ENCODE measurements around the gene TP73. TPM values are rescaled to one million over a fixed set of nuclear protein-coding genes. Genes with fewer than 3 reads are reported as not detected.

Gene TP73
- total and polyA plus RNA-seq, 7 donors = under 0.01 to 0.13 (median 0.01) TPM; not detected in 4

GRCh38 chr1:3679098-3679555 is 26.8 kb downstream of the TP73 start:
- ATAC-seq = no peak
- Histone ChIP-seq H3K27ac (no peak overlapping the region), H3K4me3 (no peak overlapping the region), H3K4me1 (no peaks in the 10 kb centered on the region), H3K9me3 (no peaks in the 10 kb centered on the region), H3K27me3 (ENCODE audit: insufficient read depth in 3 of 3, low read length in 2 of 3) (peaks cover 0 to 5% (median 2%) of the 10 kb centered on the region in 3 donors), H3K36me3 (ENCODE audit: insufficient read depth in 1 of 2, low read depth in 1 of 2) (no peaks in the 10 kb centered on the region)
- peak in 1 of 2 donors; percentile 8 for DNase-seq
- intact Hi-C loops (cut with DNase I) = no loop called here
- TF ChIP-seq CTCF (IDR thresholded peaks at IDR 0.05) = no peak
- 62 to 83% (median 77%) methylated on average over 18 of the region's 18 CpGs for WGBS, 3 donors

GRCh38 chr1:3679799-3680453 is 27.6 kb downstream of the TP73 start:
- Histone ChIP-seq H3K9me3 (no peaks in the 10 kb centered on the region), H3K27ac (no peak overlapping the region), H3K36me3 (ENCODE audit: insufficient read depth in 1 of 2, low read depth in 1 of 2) (no peaks in the 10 kb centered on the region), H3K27me3 (ENCODE audit: insufficient read depth in 3 of 3, low read length in 2 of 3) (peaks cover 0 to 2% (median 0%) of the 10 kb centered on the region in 3 donors), H3K4me3 (no peak overlapping the region), H3K4me1 (no peaks in the 10 kb centered on the region)
- intact Hi-C loops (cut with DNase I) = no loop called here
- ATAC-seq (no peak), DNase-seq (no peak)
- 94 to 95% (median 94%) methylated on average over 9 of the region's 9 CpGs for WGBS, 3 donors
- TF ChIP-seq CTCF (IDR thresholded peaks at IDR 0.05) = no peak

GRCh38 chr1:3680488-3681230 is 28.3 kb downstream of the TP73 start:
- ATAC-seq (no peak), DNase-seq (no peak)
- no peak for TF ChIP-seq CTCF (IDR thresholded peaks at IDR 0.05)
- no peaks in the 10 kb centered on the region for H3K4me1 ChIP-seq
- no peak overlapping the region for H3K4me3 ChIP-seq
- peaks cover 0 to 2% (median 0%) of the 10 kb centered on the region in 3 donors for H3K27me3 ChIP-seq (ENCODE audit: insufficient read depth in 3 of 3, low read length in 2 of 3)
- WGBS, 3 donors = 71 to 79% (median 78%) methylated on average over 20 of the region's 20 CpGs
- intact Hi-C loops (cut with DNase I) = no loop called here
- H3K27ac ChIP-seq = no peak overlapping the region
- no peaks in the 10 kb centered on the region for H3K9me3 ChIP-seq
- H3K36me3 ChIP-seq (ENCODE audit: insufficient read depth in 1 of 2, low read depth in 1 of 2) = no peaks in the 10 kb centered on the region

- Histone ChIP-seq H3K4me1 (no peaks in the 10 kb centered on the region), H3K4me3 (no peak overlapping the region), H3K27ac (no peak overlapping the region), H3K9me3 (no peaks in the 10 kb centered on the region), H3K27me3 (ENCODE audit: insufficient read depth in 3 of 3, low read length in 2 of 3) (peaks cover 0 to 2% (median 0%) of the 10 kb centered on the region in 3 donors), H3K36me3 (ENCODE audit: insufficient read depth in 1 of 2, low read depth in 1 of 2) (no peaks in the 10 kb centered on the region)
- DNase-seq = no peak
- WGBS, 3 donors = 85 to 93% (median 92%) methylated on average over 19 of the region's 19 CpGs
- intact Hi-C loops (cut with DNase I) = no loop called here
- no peak for TF ChIP-seq CTCF (IDR thresholded peaks at IDR 0.05)
- no peak for ATAC-seq
Observed at GRCh38 chr1:3681231-3681897, 29.0 kb downstream of the TP73 start.

Data from psoas muscle (tissue), 8 donors.